Activated T-helper 1 cell treated with anti-CD3 and anti-CD28 coated beads, Interleukin-12 subunit alpha, Interleukin-12 subunit beta, Interleukin-2, Interleukin-4 antibody, amounts not matched to agents 30 ng/mL and 10 ng/mL and 1 ng/mL, durations not matched to agents 14 hours and 24 hours and 36 hours (primary cell): ENCODE data around the gene NFKBIL1. TPM values are rescaled to one million over a fixed set of nuclear protein-coding genes. Genes with fewer than 3 reads are reported as not detected.
A peak's percentile ranks its signal among the peaks of the same experiment; 100 is the strongest.

ENCODE experiments used
- DNase-seq: peaks from one replicate; pipeline ENCODE4 v3.0.0; 2021; ENCODE audit warnings: low spot score
- H3K27ac Mint-ChIP-seq: one replicate; pipeline ENCODE4 v1.8.0; 2021; ENCODE audit warnings: mild to moderate bottlenecking, mixed read lengths
- H3K27me3 Mint-ChIP-seq: one replicate; pipeline ENCODE4 v1.8.0; 2022; ENCODE audit warnings: mild to moderate bottlenecking, moderate library complexity, mixed read lengths; ENCODE audit not compliant: insufficient read depth
- H3K36me3 Mint-ChIP-seq: one replicate; pipeline ENCODE4 v1.8.0; 2021; ENCODE audit warnings: low read depth, mixed read lengths
- H3K4me1 Mint-ChIP-seq: one replicate; pipeline ENCODE4 v1.8.0; 2021; ENCODE audit warnings: low read depth, mixed read lengths
- H3K4me3 Mint-ChIP-seq: one replicate; pipeline ENCODE4 v1.8.0; 2021; ENCODE audit warnings: mild to moderate bottlenecking, moderate library complexity, mixed read lengths
- H3K9me3 Mint-ChIP-seq: one replicate; pipeline ENCODE4 v1.8.0; 2021; ENCODE audit warnings: mixed read lengths
- intact Hi-C: fragments of 100-400 bp; cut with micrococcal nuclease; formaldehyde crosslinking; loops from one replicate; pipeline ENCODE4 v1.15.1; 2024
- total RNA-seq: library from RNA; stranded (reverse); gene quantifications from 2 replicates; pipeline ENCODE4 v1.2.3, GENCODE V29; 2022

NFKBIL1 gene
- total RNA-seq, 1 donor from 2014 or later, result 18.9 TPM

DNA sequence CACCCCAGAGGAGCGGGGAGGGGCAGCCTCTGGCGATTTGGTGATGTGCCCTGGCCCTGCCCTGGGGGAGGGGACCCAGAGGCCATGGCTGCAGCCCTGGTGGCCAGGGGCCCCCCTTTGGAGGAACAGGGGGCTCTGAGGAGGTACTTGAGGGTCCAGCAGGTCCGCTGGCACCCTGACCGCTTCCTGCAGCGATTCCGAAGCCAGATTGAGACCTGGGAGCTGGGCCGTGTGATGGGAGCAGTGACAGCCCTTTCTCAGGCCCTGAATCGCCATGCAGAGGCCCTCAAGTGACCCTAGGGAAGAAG lies 10.9 kb downstream of the NFKBIL1 start:
- peaks cover 2% of the 10 kb centered on the region for H3K27me3 Mint-ChIP-seq
- peak overlapping the region; percentile 69 for H3K4me3 Mint-ChIP-seq
- H3K9me3 Mint-ChIP-seq, result no peaks in the 10 kb centered on the region
- peaks cover 42% of the 10 kb centered on the region for H3K36me3 Mint-ChIP-seq
- no peak for DNase-seq
- peaks cover 66% of the 10 kb centered on the region for H3K4me1 Mint-ChIP-seq
- peak overlapping the region; percentile 95 for H3K27ac Mint-ChIP-seq
- intact Hi-C loops, result loop anchor here (1.0 kb wide), 1 partner anchor 11 kb away; the partner anchor contains the start of gene NFKBIL1

DNA sequence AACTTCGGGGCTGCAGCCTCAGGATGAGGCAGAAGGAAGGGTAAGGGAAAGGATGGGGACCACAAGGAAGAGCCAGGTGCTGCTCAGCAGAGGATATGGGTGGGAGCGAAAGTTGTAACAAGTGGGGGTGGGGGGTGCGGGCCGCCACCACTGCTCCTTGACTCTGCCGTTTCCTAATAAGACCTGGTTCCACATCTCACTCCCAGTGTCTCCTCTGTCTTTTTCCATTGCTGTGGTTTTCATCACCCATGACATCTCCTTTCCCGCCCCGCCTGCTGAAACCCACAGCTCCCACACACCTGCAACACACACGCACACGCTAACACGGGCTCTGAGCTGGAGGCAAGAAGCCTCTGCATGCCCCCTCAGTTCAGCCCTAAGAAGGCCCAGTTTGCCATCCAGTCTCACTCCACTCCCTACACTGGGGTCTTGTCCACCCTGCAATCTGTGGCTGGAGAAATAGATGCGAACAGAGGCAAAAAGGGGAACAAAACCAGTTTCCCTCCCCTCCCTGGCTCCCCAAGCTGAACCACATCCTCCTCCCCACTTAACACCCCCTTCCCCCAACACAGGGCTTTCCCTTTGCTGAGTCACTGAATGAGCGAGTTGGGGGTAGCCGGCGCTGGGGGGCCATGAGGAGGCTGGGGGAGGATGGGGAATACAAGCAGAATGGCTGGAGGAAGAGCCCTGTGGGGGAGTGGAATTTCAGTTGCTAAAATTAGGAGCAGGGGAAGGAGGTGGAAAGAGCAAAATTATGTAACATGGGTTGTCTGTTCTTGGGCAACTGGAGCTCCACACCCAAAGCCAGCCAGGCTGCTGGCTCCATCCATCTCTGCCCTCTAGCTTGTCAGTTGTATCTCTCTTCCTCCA lies 11.5 kb downstream of the NFKBIL1 start:
- intact Hi-C loops, result loop anchor here (1.0 kb wide), 2 partner anchors 12 to 16 kb away; partner anchors contain the start of genes NFKBIL1 and TNF
- peak; percentile 62 for DNase-seq
- peak overlapping the region; percentile 95 for H3K27ac Mint-ChIP-seq
- H3K4me1 Mint-ChIP-seq, result peaks cover 70% of the 10 kb centered on the region
- peak overlapping the region; percentile 69 for H3K4me3 Mint-ChIP-seq
- peaks cover 43% of the 10 kb centered on the region for H3K36me3 Mint-ChIP-seq
- H3K27me3 Mint-ChIP-seq, result peaks cover 2% of the 10 kb centered on the region
- no peaks in the 10 kb centered on the region for H3K9me3 Mint-ChIP-seq

DNA sequence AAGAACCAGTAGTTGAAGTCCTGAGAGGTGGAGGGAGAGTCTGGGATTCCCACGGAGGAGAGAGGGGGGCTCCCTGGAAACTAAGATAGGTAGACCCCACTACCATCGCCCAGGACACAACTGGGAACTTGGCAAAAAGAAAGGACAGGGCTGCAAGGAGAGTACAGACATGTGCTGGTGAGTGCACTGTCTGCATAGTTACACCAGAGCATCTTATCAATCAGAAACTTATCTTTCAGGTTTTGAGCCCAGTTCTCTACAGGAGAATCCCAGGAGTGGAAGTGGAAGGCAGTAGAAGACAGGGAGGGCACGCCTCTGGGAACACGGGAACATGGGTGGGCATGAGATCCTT lies 12.2 kb downstream of the NFKBIL1 start:
- Mint-ChIP-seq H3K27ac (peak overlapping the region; percentile 95), H3K4me1 (peaks cover 70% of the 10 kb centered on the region), H3K27me3 (peaks cover 2% of the 10 kb centered on the region), H3K4me3 (peak overlapping the region; percentile 69), H3K36me3 (peaks cover 44% of the 10 kb centered on the region), H3K9me3 (no peaks in the 10 kb centered on the region)
- intact Hi-C loops, result loop anchor here (1.0 kb wide), 1 partner anchor 16 kb away; the partner anchor contains the start of gene TNF
- no peak for DNase-seq

DNA sequence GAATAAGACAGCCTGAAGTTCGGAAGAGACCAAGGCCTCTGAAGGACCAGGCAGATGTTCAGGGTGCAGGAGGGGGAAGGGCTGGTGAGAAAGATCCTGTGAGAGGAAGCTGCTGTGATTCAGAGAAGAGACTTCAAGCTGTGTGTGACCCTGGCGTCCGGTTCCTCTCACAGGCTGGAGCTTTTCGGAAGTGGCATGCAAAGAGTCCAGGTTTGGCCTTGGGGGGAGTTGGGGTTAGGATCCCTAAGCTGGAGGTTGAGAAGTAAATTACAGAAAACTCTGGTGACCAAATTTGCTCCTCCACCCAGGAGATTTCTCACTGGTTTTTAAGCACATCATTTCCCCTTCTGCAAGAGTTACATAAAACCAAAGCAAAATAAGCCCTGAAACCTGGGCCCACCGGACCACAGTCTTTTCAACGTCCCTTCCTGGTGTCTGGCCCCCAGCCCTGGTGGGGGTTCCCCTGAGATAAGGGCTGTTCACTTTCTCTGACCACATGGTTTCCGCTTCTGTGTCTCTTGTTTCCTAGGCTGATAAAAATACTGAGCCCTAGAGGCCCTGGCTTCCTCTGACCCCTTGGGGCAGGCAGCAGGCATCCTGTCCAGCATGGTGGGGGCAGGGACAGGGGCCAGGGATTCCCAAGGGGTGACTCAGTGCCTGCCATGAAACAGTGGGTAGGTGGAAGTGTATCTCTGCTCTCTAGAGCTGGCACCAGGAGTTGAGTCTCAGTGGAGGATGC lies 12.7 kb downstream of the NFKBIL1 start:
- Mint-ChIP-seq H3K27ac (peak overlapping the region; percentile 95), H3K4me1 (peaks cover 72% of the 10 kb centered on the region), H3K36me3 (peaks cover 46% of the 10 kb centered on the region), H3K4me3 (peak overlapping the region; percentile 69), H3K27me3 (peaks cover 5% of the 10 kb centered on the region), H3K9me3 (no peaks in the 10 kb centered on the region)
- DNase-seq, result peak; percentile 41
- intact Hi-C loops, result loop anchor here (1.0 kb wide), 2 partner anchors 8 to 15 kb away; partner anchors contain the start of gene TNF

DNA sequence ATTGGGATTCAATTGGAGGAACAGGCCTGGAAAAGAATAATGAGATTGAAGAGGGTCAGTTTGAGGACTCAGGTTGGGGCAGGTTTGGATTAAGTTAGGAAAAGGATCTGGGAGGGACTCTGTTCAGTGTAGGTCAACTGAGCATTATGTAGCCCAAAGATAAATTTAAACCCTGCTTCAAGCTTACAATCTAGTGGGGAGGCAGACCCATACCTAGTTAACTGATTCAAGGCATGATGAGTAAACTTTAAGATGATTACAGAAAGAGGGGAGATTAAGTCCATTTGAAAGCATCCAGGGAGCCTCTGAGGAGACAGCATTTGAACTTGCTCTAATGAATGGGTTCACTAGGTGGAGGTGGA lies 13.3 kb downstream of the NFKBIL1 start:
- Mint-ChIP-seq H3K4me3 (peak overlapping the region; percentile 69), H3K9me3 (no peaks in the 10 kb centered on the region), H3K27ac (peak overlapping the region; percentile 95), H3K27me3 (peaks cover 8% of the 10 kb centered on the region), H3K36me3 (peaks cover 52% of the 10 kb centered on the region), H3K4me1 (peaks cover 77% of the 10 kb centered on the region)
- intact Hi-C loops, result loop anchor here (1.0 kb wide), 1 partner anchor 8 kb away; no protein-coding TSS in a partner anchor
- no peak for DNase-seq

DNA sequence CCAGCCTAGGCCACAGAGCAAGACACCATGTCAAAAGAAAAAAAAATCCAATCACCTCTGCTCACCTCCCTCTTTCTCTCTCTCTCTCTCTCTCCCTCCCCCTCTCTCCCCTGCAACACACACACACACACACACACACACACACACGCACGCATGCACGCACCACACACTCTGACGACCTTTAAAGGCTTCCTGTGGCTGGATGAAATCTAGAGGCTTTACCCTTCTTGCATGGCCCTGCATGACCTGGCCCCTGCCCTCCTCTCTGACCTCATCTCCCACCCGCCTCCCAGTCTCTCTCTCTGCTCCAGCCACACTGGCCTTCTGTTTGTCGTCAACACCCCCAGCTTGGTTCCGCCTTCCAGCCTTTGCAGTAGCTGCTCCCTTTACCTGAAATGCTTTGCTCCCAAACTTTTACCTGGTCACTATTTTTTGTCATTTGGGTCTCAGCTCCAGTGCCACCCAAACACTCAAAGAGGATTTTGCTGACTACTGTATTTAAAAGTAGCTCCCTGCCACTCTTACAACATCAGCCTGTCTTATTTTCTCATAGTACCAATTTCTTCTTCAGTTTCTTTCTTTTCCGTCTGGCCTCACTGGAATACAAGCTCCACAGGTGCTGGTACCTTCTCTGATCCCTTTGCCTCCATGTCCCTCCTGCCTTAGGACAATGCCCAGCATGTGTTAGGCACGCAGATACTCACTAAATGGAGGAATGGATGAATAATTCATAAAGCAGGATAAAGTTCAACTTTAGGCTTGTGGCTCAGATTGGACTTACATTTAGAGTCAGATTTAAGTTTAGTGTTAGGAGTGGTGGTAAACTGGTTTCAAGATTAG lies 20.3 kb downstream of the NFKBIL1 start:
- no peak for DNase-seq
- H3K27me3 Mint-ChIP-seq, result peaks cover 11% of the 10 kb centered on the region
- H3K36me3 Mint-ChIP-seq, result peaks cover 21% of the 10 kb centered on the region
- H3K9me3 Mint-ChIP-seq, result no peaks in the 10 kb centered on the region
- intact Hi-C loops, result loop anchor here (1.0 to 2.0 kb wide), 3 partner anchors 7 to 17 kb away; no protein-coding TSS in a partner anchor
- H3K27ac Mint-ChIP-seq, result peak overlapping the region; percentile 63
- peak overlapping the region; percentile 72 for H3K4me3 Mint-ChIP-seq
- H3K4me1 Mint-ChIP-seq, result peaks cover 80% of the 10 kb centered on the region

DNA sequence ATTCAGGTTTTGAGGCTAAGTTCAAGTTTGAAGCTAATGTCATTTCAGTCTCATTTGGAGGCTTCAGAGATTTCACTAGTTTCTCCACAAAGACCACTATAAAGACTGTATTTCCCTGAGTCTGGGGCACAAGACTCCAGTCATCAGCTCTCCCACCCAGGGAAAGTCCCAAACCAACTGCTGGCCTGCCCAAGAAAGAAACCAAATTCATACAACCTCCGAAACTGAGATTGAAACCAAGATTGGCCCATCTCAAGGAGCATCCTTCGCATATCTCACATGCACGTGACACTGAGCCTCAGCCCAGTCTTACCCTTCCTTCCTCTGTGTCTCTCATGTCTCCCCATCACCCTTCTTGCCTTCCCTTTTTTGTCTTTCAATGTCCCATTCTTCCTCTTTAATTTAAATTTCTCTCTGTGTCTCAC lies 21.1 kb downstream of the NFKBIL1 start:
- Mint-ChIP-seq H3K4me1 (peaks cover 82% of the 10 kb centered on the region), H3K27ac (peak overlapping the region; percentile 63), H3K9me3 (no peaks in the 10 kb centered on the region), H3K4me3 (peak overlapping the region; percentile 72), H3K27me3 (peaks cover 11% of the 10 kb centered on the region), H3K36me3 (peaks cover 26% of the 10 kb centered on the region)
- DNase-seq, result peak; percentile 79
- intact Hi-C loops, result loop anchor here (1.0 to 2.0 kb wide), 3 partner anchors 8 to 16 kb away; no protein-coding TSS in a partner anchor

DNA sequence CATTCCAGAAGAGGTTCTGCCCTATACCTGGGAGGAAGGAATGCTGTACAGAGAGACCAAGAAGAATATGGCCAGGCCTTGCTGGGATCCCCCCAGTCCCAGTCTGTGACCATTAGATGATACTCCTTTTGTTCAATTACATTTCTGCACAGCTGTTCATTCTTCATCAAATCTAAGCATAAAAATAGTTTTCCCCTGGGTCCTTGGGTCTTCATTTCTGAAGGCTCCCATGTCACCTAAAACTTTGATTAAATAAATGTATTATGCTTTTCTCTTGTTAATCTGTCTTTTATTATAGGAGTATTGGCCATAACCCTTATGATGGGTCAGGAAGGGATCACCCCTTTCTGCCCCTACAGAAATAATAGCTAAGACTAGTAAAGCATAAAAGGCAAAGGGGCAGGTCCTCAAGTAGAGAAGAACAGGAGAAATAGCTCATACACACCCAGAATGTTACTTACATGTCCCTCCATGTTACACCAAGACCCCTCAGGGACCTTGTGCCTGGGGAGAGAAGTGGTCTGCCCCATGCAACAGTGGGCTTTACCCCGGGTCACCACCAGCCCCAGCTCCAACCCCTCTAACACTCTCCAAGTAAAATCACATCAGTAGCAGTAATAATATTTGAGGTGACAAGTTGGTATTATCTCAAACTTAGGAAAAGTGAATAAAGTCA lies 22.6 kb downstream of the NFKBIL1 start:
- Mint-ChIP-seq H3K27ac (no peak overlapping the region), H3K4me3 (no peak overlapping the region), H3K27me3 (peaks cover 9% of the 10 kb centered on the region), H3K36me3 (peaks cover 26% of the 10 kb centered on the region), H3K9me3 (no peaks in the 10 kb centered on the region), H3K4me1 (peaks cover 87% of the 10 kb centered on the region)
- DNase-seq, result no peak
- intact Hi-C loops, result loop anchor here (2.0 to 5.0 kb wide), 3 partner anchors 15 to 1282 kb away; partner anchors contain the start of genes CLIC1, PSMB9 and TAP1

DNA sequence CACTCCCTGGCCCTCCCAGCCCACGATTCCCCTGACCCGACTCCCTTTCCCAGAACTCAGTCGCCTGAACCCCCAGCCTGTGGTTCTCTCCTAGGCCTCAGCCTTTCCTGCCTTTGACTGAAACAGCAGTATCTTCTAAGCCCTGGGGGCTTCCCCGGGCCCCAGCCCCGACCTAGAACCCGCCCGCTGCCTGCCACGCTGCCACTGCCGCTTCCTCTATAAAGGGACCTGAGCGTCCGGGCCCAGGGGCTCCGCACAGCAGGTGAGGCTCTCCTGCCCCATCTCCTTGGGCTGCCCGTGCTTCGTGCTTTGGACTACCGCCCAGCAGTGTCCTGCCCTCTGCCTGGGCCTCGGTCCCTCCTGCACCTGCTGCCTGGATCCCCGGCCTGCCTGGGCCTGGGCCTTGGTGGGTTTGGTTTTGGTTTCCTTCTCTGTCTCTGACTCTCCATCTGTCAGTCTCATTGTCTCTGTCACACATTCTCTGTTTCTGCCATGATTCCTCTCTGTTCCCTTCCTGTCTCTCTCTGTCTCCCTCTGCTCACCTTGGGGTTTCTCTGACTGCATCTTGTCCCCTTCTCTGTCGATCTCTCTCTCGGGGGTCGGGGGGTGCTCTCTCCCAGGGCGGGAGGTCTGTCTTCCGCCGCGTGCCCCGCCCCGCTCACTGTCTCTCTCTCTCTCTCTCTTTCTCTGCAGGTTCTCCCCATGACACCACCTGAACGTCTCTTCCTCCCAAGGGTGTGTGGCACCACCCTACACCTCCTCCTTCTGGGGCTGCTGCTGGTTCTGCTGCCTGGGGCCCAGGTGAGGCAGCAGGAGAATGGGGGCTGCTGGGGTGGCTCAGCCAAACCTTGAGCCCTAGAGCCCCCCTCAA lies 24.9 kb downstream of the NFKBIL1 start, which contains the start of gene LTA:
LTA (plus strand) TSS at position 249 of the 871 bp plus-strand sequence; CDS start at position 703, 454 bp downstream.
- Mint-ChIP-seq H3K4me1 (peaks cover 85% of the 10 kb centered on the region), H3K4me3 (peak within 1 kb of the TSS; percentile 92), H3K27ac (peak within 1 kb of the TSS; percentile 81), H3K9me3 (no peaks in the 10 kb centered on the region), H3K27me3 (peaks cover 5% of the 10 kb centered on the region), H3K36me3 (peaks cover 39% of the 10 kb centered on the region)
- DNase-seq, result peak; percentile 71
- intact Hi-C loops, result loop anchor here (1.0 to 5.0 kb wide), 3 partner anchors 9 to 1280 kb away; partner anchors contain the start of genes CLIC1, PSMB9 and TAP1

DNA sequence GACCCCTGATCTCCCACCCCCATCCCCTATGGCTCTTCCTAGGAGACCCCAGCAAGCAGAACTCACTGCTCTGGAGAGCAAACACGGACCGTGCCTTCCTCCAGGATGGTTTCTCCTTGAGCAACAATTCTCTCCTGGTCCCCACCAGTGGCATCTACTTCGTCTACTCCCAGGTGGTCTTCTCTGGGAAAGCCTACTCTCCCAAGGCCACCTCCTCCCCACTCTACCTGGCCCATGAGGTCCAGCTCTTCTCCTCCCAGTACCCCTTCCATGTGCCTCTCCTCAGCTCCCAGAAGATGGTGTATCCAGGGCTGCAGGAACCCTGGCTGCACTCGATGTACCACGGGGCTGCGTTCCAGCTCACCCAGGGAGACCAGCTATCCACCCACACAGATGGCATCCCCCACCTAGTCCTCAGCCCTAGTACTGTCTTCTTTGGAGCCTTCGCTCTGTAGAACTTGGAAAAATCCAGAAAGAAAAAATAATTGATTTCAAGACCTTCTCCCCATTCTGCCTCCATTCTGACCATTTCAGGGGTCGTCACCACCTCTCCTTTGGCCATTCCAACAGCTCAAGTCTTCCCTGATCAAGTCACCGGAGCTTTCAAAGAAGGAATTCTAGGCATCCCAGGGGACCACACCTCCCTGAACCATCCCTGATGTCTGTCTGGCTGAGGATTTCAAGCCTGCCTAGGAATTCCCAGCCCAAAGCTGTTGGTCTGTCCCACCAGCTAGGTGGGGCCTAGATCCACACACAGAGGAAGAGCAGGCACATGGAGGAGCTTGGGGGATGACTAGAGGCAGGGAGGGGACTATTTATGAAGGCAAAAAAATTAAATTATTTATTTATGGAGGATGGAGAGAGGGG lies 26.1 kb downstream of the NFKBIL1 start:
- Mint-ChIP-seq H3K27ac (peak overlapping the region; percentile 81), H3K9me3 (no peaks in the 10 kb centered on the region), H3K27me3 (peaks cover 2% of the 10 kb centered on the region), H3K4me1 (peaks cover 81% of the 10 kb centered on the region), H3K36me3 (peaks cover 46% of the 10 kb centered on the region), H3K4me3 (peak overlapping the region; percentile 92)
- intact Hi-C loops, result loop anchor here (2.0 to 5.0 kb wide), 3 partner anchors 47 to 1279 kb away; partner anchors contain the start of genes CLIC1, PRRC2A, PSMB9 and TAP1
- no peak for DNase-seq
